Mucosa of stomach (tissue), 1 donor: ENCODE measurements around the gene ZNF691.
"Not testable (repeated sequence)": the region's sequence is repeated elsewhere in the genome, so short reads cannot be mapped to it uniquely, and the experiment has no call there.

Source experiments
- H3K27me3 ChIP-seq: one replicate; pipeline ENCODE4 v1.7.0; 2013; ENCODE audit warnings: mild to moderate bottlenecking, low read length; ENCODE audit not compliant: control insufficient read depth, insufficient read depth
- H3K36me3 ChIP-seq: one replicate; pipeline ENCODE4 v1.7.0; 2013; ENCODE audit warnings: low read length; ENCODE audit not compliant: control insufficient read depth, insufficient read depth
- H3K4me1 ChIP-seq: one replicate; pipeline ENCODE4 v1.7.0; 2013; ENCODE audit warnings: mild to moderate bottlenecking, low read length; ENCODE audit not compliant: control insufficient read depth, insufficient read depth
- H3K4me3 ChIP-seq: one replicate; pipeline ENCODE4 v1.7.0; 2013; ENCODE audit warnings: low read length
- H3K9ac ChIP-seq: one replicate; pipeline ENCODE4 v1.7.0; 2013; ENCODE audit warnings: mild to moderate bottlenecking, low read length, moderate library complexity
- H3K9me3 ChIP-seq: one replicate; pipeline ENCODE4 v1.7.0; 2013; ENCODE audit warnings: mild to moderate bottlenecking, low read length, moderate library complexity; ENCODE audit not compliant: control insufficient read depth
- donor health status: Pancreatic carcinoma.

Gene ZNF691

DNA sequence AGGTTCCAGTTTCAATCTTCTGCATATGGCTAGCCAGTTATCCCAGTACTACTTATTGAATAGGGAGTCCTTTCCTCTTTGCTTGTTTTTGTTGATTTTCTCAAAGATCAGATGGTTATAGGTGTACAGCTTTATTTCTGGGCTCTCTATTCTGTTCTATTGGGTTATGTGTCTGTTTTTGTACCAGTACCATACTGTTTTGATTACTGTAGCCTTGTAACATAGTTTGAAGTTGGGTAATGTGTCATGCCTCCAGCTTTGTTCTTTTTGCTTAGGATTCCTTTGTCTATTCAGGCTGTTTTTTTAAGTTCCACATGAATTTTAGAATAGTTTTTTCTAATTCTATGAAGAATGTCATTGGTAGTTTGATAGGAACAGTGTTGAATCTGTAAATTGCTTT is 26.7 kb downstream of the ZNF691 start:
- H3K4me3 ChIP-seq, H3K4me1 ChIP-seq, H3K36me3 ChIP-seq, H3K27me3 ChIP-seq, H3K9ac ChIP-seq, H3K9me3 ChIP-seq: not testable (repeated sequence)

DNA sequence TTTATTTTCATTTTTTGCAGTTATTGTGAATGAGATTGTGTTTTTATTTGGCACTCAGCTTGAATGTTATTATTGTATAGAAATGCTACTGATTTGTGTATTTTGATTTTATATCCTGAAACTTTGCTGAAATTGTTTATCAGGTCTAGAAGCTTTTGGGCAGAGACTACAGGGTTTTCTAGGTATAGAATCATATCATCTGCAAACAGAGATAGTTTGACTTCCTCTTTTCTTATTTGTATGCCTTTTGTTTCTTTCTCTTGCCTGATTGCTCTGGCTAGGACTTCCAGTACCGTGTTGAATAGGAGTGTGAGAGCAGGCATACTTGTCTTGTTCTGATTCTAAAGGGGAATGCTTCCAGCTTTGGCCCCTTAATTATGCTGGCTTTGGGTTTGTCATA is 27.3 kb downstream of the ZNF691 start:
- Histone ChIP-seq H3K36me3 (no peaks in the 10 kb centered on the region), H3K9me3 (no peaks in the 10 kb centered on the region), H3K27me3 (peaks cover 6% of the 10 kb centered on the region), H3K4me3 (no peak overlapping the region), H3K4me1 (no peaks in the 10 kb centered on the region), H3K9ac (no peak overlapping the region)

GRCh38 chr1:42876009-42876408 is 29.6 kb downstream of the ZNF691 start:
- Histone ChIP-seq H3K9me3 (no peaks in the 10 kb centered on the region), H3K27me3 (peaks cover 6% of the 10 kb centered on the region), H3K4me1 (no peaks in the 10 kb centered on the region), H3K4me3 (no peak overlapping the region), H3K9ac (no peak overlapping the region), H3K36me3 (no peaks in the 10 kb centered on the region)

DNA sequence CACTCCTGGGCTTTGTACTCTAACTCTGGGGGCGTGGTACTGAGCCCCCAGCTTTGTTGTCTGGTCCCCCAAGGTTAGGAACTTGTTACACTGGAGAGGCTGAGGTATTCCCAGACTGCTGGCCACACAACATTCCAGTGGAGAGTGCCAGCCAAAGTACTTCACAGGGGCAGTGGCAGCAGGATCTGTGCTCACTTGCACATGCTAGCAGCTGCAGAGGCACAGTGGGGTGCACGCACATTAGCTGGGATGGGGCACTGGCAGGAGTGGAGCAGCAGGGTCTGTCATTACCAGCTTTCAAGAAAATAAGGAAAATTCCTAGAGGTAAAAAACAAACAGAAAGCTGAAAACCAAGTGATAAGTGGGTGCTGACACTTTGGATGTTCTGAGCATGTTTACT is 31.0 kb downstream of the ZNF691 start:
- no peaks in the 10 kb centered on the region for H3K9me3 ChIP-seq
- H3K4me3 ChIP-seq = no peak overlapping the region
- no peaks in the 10 kb centered on the region for H3K4me1 ChIP-seq
- no peaks in the 10 kb centered on the region for H3K36me3 ChIP-seq
- H3K27me3 ChIP-seq = peaks cover 6% of the 10 kb centered on the region
- no peak overlapping the region for H3K9ac ChIP-seq

- Histone ChIP-seq H3K36me3 (no peaks in the 10 kb centered on the region), H3K4me3 (no peak overlapping the region), H3K9me3 (no peaks in the 10 kb centered on the region), H3K27me3 (peaks cover 6% of the 10 kb centered on the region), H3K9ac (no peak overlapping the region), H3K4me1 (no peaks in the 10 kb centered on the region)
Observed at GRCh38 chr1:42880384-42880783, 34.0 kb downstream of the ZNF691 start.

GRCh38 chr1:42886046-42886739 is 39.8 kb downstream of the ZNF691 start:
- no peak overlapping the region for H3K9ac ChIP-seq
- H3K9me3 ChIP-seq = no peaks in the 10 kb centered on the region
- no peaks in the 10 kb centered on the region for H3K36me3 ChIP-seq
- H3K27me3 ChIP-seq = no peaks in the 10 kb centered on the region
- H3K4me1 ChIP-seq = no peaks in the 10 kb centered on the region
- H3K4me3 ChIP-seq = no peak overlapping the region

GRCh38 chr1:42886800-42887199 is 40.4 kb downstream of the ZNF691 start:
- H3K9me3 ChIP-seq = no peaks in the 10 kb centered on the region
- H3K4me1 ChIP-seq = no peaks in the 10 kb centered on the region
- H3K4me3 ChIP-seq = no peak overlapping the region
- no peaks in the 10 kb centered on the region for H3K36me3 ChIP-seq
- H3K9ac ChIP-seq = no peak overlapping the region
- H3K27me3 ChIP-seq = no peaks in the 10 kb centered on the region

- H3K4me3 ChIP-seq = no peak overlapping the region
- H3K9ac ChIP-seq = no peak overlapping the region
- no peaks in the 10 kb centered on the region for H3K4me1 ChIP-seq
- no peaks in the 10 kb centered on the region for H3K27me3 ChIP-seq
- no peaks in the 10 kb centered on the region for H3K36me3 ChIP-seq
- no peaks in the 10 kb centered on the region for H3K9me3 ChIP-seq
Observed at GRCh38 chr1:42887366-42887765, 41.0 kb downstream of the ZNF691 start.

DNA sequence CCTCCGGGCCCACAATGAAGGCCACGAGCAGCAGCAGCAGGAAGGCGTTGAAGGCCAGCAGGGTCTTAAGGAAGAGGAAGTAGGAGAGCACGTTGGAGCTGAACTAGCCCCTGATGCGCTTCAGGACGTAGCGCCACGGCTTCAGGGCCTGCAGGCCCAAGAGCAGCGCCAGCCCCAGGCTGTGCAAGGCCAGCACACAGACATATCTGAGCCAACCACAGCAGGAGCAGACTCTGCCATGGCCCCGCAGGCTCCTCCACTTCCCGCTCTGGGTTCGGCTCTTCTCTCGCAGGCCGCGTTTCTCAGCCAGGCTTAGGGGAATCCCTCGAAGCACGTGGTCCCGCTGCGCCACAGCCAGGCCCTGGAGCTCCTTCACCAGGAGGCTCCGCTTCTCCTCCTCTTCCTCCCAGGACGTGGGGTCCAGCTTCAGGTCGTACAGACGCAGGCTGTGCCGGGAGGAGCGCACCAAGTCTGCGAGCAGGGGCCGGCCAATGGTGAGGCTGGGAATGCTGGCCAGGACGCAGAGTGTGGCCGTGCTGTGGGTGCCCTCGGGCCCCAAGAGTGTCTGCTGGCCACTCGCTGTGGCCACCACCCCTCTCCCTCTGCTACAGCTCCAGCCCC is 41.7 kb downstream of the ZNF691 start:
- Histone ChIP-seq H3K36me3 (no peaks in the 10 kb centered on the region), H3K4me3 (no peak overlapping the region)

GRCh38 chr1:42889264-42889663 is 42.9 kb downstream of the ZNF691 start:
- no peaks in the 10 kb centered on the region for H3K36me3 ChIP-seq
- H3K9ac ChIP-seq = no peak overlapping the region
- peaks cover 3% of the 10 kb centered on the region for H3K27me3 ChIP-seq
- H3K4me3 ChIP-seq = no peak overlapping the region
- H3K4me1 ChIP-seq = no peaks in the 10 kb centered on the region
- H3K9me3 ChIP-seq = no peaks in the 10 kb centered on the region

More for the DNA sequence above, 41.7 kb downstream of the ZNF691 start:
- H3K9me3 ChIP-seq = no peaks in the 10 kb centered on the region
- peaks cover 3% of the 10 kb centered on the region for H3K27me3 ChIP-seq
- no peaks in the 10 kb centered on the region for H3K4me1 ChIP-seq
- H3K9ac ChIP-seq = no peak overlapping the region

DNA sequence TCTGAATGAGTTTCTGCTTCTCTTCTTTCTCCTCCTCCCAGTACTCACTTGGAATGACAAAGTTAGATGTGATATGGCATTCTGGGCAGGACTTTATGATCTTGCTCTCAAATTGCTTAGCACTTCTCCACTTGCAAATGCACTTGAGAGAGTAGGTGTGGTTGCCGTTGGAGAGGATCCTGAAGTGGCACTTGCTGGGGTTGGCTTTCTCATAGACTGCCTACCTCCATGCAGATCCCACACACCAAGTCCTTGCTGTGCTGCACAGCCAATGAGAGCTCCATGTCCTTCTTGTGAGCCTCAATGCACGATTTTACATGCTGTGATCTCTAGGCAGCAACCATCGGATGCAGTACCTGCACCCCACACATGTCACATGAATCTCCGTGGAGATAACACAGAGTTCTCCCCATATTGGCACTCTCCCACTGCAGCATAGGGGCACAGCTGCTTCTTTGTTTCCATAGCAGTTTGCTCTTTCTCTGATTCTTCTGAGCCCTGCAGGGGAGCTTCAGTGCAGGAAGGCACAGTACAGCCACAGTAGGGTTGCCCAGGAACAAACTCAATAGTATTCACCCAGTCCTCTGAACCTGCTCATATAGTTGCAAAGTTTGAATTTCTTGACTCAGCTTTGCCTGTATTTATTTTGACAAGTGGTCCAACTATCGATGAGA is 45.2 kb downstream of the ZNF691 start:
- Histone ChIP-seq H3K4me1 (no peaks in the 10 kb centered on the region), H3K36me3 (no peaks in the 10 kb centered on the region), H3K9me3 (no peaks in the 10 kb centered on the region), H3K4me3 (no peak overlapping the region), H3K9ac (no peak overlapping the region), H3K27me3 (peaks cover 3% of the 10 kb centered on the region)

GRCh38 chr1:42899960-42900359 is 53.5 kb downstream of the ZNF691 start:
- H3K4me1 ChIP-seq, H3K4me3 ChIP-seq, H3K36me3 ChIP-seq, H3K9ac ChIP-seq, H3K9me3 ChIP-seq, H3K27me3 ChIP-seq: not testable (repeated sequence)
